SK-N-SH treated with all-trans-retinoic acid at 6 μM for 48 hours (cell line): Measurements from ENCODE around the gene ASB13.

Experiments
- CREB5 ChIP-seq: fragments of 250-450 bp; sonication (Bioruptor Pico); IDR thresholded peaks from 2 replicates; pipeline ENCODE4 v1.5.1; 2020; ENCODE audit warnings: low read depth, mild to moderate bottlenecking, moderate library complexity
- GLIS3 ChIP-seq: fragments of 250-450 bp; sonication (Bioruptor Pico); IDR thresholded peaks from 2 replicates; pipeline ENCODE4 v1.5.0; 2020; ENCODE audit warnings: mild to moderate bottlenecking, moderate library complexity
- PATZ1 ChIP-seq: fragments of 250-450 bp; sonication (Bioruptor Pico); IDR thresholded peaks from 2 replicates; pipeline ENCODE4 v1.8.0; 2020; ENCODE audit warnings: mild to moderate bottlenecking, moderate library complexity, borderline replicate concordance
- ZFP30 ChIP-seq: fragments of 450-650 bp; formaldehyde crosslinking; IDR thresholded peaks from 2 replicates; pipeline ENCODE4 v1.5.0; 2022; ENCODE audit warnings: mild to moderate bottlenecking, moderate library complexity

- TF ChIP-seq ZFP30 (CRISPR knock-in tag) (no peak), CREB5 (CRISPR knock-in tag) (no peak), PATZ1 (no peak), GLIS3 (CRISPR knock-in tag) (no peak)
Observed at GRCh38 chr10:5622186-5622960, 44.0 kb downstream of the ASB13 start.
